Sigmoid colon (tissue), 7 donors: ENCODE data around the gene PPARA. TPM values are rescaled to one million over a fixed set of nuclear protein-coding genes. Genes with fewer than 3 reads are reported as not detected.

ENCODE experiments used
- DNase-seq: peaks from one replicate; pipeline ENCODE4 v3.0.0-alpha.2; 2019
- H3K27ac ChIP-seq, 4 donors: fragments of 200-600 bp; sonication (generic); one replicate each; pipeline ENCODE4 v1.5.1; 2016 to 2019; ENCODE audit warnings: mild to moderate bottlenecking in 1 of 4
- H3K27me3 ChIP-seq, 3 donors: fragments of 200-600 bp; sonication (generic); one replicate each; pipeline ENCODE4 v1.5.1; 2019; ENCODE audit warnings: mild to moderate bottlenecking in 1 of 3
- H3K36me3 ChIP-seq, 4 donors: fragments of 200-600 bp; sonication (generic); one replicate each; pipeline ENCODE4 v1.5.1; 2016 to 2019
- H3K4me1 ChIP-seq, 4 donors: fragments of 200-600 bp; sonication (generic); one replicate each; pipeline ENCODE4 v1.5.1; 2017 to 2019
- H3K4me3 ChIP-seq, 4 donors: fragments of 200-600 bp; sonication (generic); one replicate each; pipeline ENCODE4 v1.5.1; 2017 to 2019; ENCODE audit warnings: mild to moderate bottlenecking in 2 of 4, moderate library complexity in 1 of 4
- H3K9me3 ChIP-seq, 4 donors: fragments of 200-600 bp in 3 of 4; sonication (generic) in 3 of 4; one replicate each; pipeline versions ENCODE4 v1.5.1 to v1.6.1; 2013 to 2019
- CTCF ChIP-seq, 4 experiments: fragments of 450-650 bp in 3 of 4; fragments of 200-600 bp in 1 of 4; IDR thresholded peaks; one replicate each; pipeline ENCODE4 v1.5.1; 2016 to 2019; ENCODE audit warnings: antibody characterized with exemption in 4 of 4, mild to moderate bottlenecking in 3 of 4, moderate library complexity in 2 of 4
- EP300 ChIP-seq, 4 donors: sonication (generic); formaldehyde crosslinking; IDR thresholded peaks; one replicate each; pipeline ENCODE4 v1.6.1; 2017; ENCODE audit warnings: antibody characterized with exemption in 4 of 4
- POLR2A ChIP-seq, 2 donors: fragments of 450-650 bp; IDR thresholded peaks; one replicate each; pipeline ENCODE4 v1.6.1; 2016; ENCODE audit warnings: antibody characterized with exemption in 2 of 2, mild to moderate bottlenecking in 2 of 2, moderate library complexity in 2 of 2
- POLR2AphosphoS5 ChIP-seq, 4 donors: sonication (generic); formaldehyde crosslinking; IDR thresholded peaks; one replicate each; pipeline ENCODE4 v1.6.1; 2017; ENCODE audit warnings: antibody characterized with exemption in 4 of 4
- WGBS, 2 donors: extraction: QIAGEN DNeasy Blood & Tissue Kit; methylation state at CpG; one replicate each; pipeline ENCODE4 v1.1.7; 2013; 5-methylcytosine and 5-hydroxymethylcytosine counted together
- intact Hi-C: fragments of 100-400 bp; cut with DNase I; formaldehyde crosslinking; loops from one replicate; pipeline ENCODE4 v1.15.1; 2023
- polyA plus RNA-seq, 3 donors: library from polyadenylated mRNA; stranded (reverse); fragments of 200-250 nt; gene quantifications; one replicate each; pipeline ENCODE4 v1.2.3, GENCODE V29; 2013
- total RNA-seq, 4 donors: library from RNA; depleted of rRNA; stranded (reverse); fragments of >200 nt; gene quantifications; one replicate each; pipeline ENCODE4 v1.1.0, GENCODE V29; 2016
- donor health status: healthy with polysubstance abuse.
- donor health status: Bipolar disorder and iron deficiency.
- donor health status: healthy.

The PPARA gene
- total and polyA plus RNA-seq, 7 donors = 7.8 to 22.7 (median 20.1) TPM

GRCh38 chr22:46251816-46252380, 101.6 kb downstream of the PPARA start:
- H3K9me3 ChIP-seq = no peaks in the 10 kb centered on the region
- peaks cover 0 to 33% (median 25%) of the 10 kb centered on the region in 4 donors for H3K4me1 ChIP-seq
- H3K4me3 ChIP-seq = no peak overlapping the region
- H3K27ac ChIP-seq = no peak overlapping the region
- no peaks in the 10 kb centered on the region for H3K36me3 ChIP-seq
- H3K27me3 ChIP-seq = no peaks in the 10 kb centered on the region
- intact Hi-C loops = loop anchor here (2.0 kb wide), 1 partner anchor 15 kb away; no protein-coding TSS in a partner anchor
- WGBS, 2 donors = 89 to 92% methylated on average over 9 of the region's 9 CpGs
- DNase-seq = no peak
- no peak for TF ChIP-seq EP300 (IDR thresholded peaks at IDR 0.05)
- TF ChIP-seq POLR2A (IDR thresholded peaks at IDR 0.05) = no peak
- TF ChIP-seq POLR2AphosphoS5 (IDR thresholded peaks at IDR 0.05) = no peak
- TF ChIP-seq CTCF (IDR thresholded peaks at IDR 0.05) = no peak

GRCh38 chr22:46256358-46256958, 106.1 kb downstream of the PPARA start:
- Histone ChIP-seq H3K9me3 (no peaks in the 10 kb centered on the region), H3K4me3 (no peak overlapping the region), H3K27ac (no peak overlapping the region), H3K27me3 (no peaks in the 10 kb centered on the region), H3K4me1 (peaks cover 0 to 1% (median 0%) of the 10 kb centered on the region in 4 donors), H3K36me3 (no peaks in the 10 kb centered on the region)
- TF ChIP-seq POLR2AphosphoS5 (IDR thresholded peaks at IDR 0.05) = no peak
- TF ChIP-seq POLR2A (IDR thresholded peaks at IDR 0.05) = no peak
- TF ChIP-seq CTCF (IDR thresholded peaks at IDR 0.05) = no peak
- TF ChIP-seq EP300 (IDR thresholded peaks at IDR 0.05) = no peak
- 82 to 84% methylated on average over 8 of the region's 8 CpGs for WGBS, 2 donors
- no peak for DNase-seq
- intact Hi-C loops = no loop called here

- intact Hi-C loops = no loop called here
- no peak for DNase-seq
- WGBS, 2 donors = 70 to 87% methylated on average over 12 of the region's 12 CpGs
- H3K4me1 ChIP-seq = peaks cover 0 to 7% (median 5%) of the 10 kb centered on the region in 4 donors
- TF ChIP-seq POLR2AphosphoS5 (IDR thresholded peaks at IDR 0.05) (no peak), CTCF (IDR thresholded peaks at IDR 0.05) (no peak), POLR2A (IDR thresholded peaks at IDR 0.05) (no peak), EP300 (IDR thresholded peaks at IDR 0.05) (no peak)
- no peaks in the 10 kb centered on the region for H3K27me3 ChIP-seq
- no peaks in the 10 kb centered on the region for H3K9me3 ChIP-seq
- H3K4me3 ChIP-seq = no peak overlapping the region
- H3K36me3 ChIP-seq = no peaks in the 10 kb centered on the region
- H3K27ac ChIP-seq = no peak overlapping the region
These were observed 109.0 kb downstream of the PPARA start for GRCh38 chr22:46259374-46259773.

- peaks cover 0 to 7% (median 5%) of the 10 kb centered on the region in 4 donors for H3K4me1 ChIP-seq
- H3K9me3 ChIP-seq = no peaks in the 10 kb centered on the region
- TF ChIP-seq POLR2AphosphoS5 (IDR thresholded peaks at IDR 0.05) (no peak), POLR2A (IDR thresholded peaks at IDR 0.05) (no peak), CTCF (IDR thresholded peaks at IDR 0.05) (no peak), EP300 (IDR thresholded peaks at IDR 0.05) (no peak)
- 87 to 90% methylated on average over 6 of the region's 6 CpGs for WGBS, 2 donors
- no peaks in the 10 kb centered on the region for H3K27me3 ChIP-seq
- no peak for DNase-seq
- intact Hi-C loops = no loop called here
- H3K36me3 ChIP-seq = no peaks in the 10 kb centered on the region
- H3K4me3 ChIP-seq = no peak overlapping the region
- H3K27ac ChIP-seq = no peak overlapping the region
These were observed 109.7 kb downstream of the PPARA start for GRCh38 chr22:46260038-46260437.
